Activated CD8-positive, alpha-beta memory T cell treated with anti-CD3 and anti-CD28 coated beads, Interleukin-2, amount 50 U/mL, for 24 hours (primary cell): ENCODE results near the gene CACNA2D2.
"Not testable (repeated sequence)": the region's sequence is repeated elsewhere in the genome, so short reads cannot be mapped to it uniquely, and the experiment has no call there.

Source experiments
- DNase-seq: peaks from one replicate; pipeline ENCODE4 v3.0.0-alpha.2; 2020; ENCODE audit errors: extremely low read depth

Gene CACNA2D2

DNA sequence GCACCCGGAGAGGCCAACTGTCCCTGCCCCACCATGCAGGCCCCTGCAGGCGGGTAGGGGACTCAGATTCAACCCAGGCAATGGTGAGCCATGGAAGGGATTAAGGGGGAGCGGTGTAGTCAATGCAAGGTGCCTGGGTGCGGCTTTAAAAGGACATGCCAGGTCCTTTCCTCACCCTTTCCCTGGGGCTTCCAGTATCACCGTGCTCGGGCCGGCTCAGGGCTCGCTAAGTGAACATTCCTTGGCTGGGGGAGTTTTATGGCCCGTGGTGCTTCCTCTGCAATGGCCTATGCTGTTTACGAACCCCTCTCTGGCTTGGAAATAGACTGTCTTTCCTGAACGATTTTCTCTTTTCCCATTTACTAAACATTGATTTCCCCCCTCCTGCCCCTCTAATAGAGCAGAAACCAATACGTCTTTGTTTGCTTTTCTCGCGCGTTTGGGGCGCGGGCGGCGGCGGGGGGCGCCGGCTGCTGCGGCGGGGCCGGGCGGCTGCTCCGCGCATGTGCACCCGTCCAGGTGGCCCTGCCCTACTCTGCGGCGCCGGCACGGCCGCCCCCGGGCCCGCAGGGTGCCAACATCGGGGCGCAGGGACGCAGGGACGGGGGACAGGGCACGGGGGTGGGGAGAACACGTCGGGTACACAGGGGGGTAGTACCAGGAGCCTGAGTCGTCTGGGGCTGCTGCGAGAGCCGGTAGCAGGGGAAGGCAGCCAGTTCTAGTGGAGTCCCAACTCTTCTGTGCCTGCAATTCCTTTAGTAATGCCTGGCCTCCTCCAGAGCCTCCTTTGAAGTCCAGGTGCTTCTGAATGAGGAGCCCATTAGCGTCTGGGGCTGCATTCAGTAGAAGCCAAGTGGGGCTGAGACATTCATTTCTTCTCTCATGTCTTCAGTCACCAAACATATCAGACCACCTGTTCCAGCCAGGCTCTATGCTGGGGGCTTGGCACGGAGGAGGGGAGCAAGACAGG, 26.9 kb upstream of the CACNA2D2 start:
- no peak for DNase-seq

DNA sequence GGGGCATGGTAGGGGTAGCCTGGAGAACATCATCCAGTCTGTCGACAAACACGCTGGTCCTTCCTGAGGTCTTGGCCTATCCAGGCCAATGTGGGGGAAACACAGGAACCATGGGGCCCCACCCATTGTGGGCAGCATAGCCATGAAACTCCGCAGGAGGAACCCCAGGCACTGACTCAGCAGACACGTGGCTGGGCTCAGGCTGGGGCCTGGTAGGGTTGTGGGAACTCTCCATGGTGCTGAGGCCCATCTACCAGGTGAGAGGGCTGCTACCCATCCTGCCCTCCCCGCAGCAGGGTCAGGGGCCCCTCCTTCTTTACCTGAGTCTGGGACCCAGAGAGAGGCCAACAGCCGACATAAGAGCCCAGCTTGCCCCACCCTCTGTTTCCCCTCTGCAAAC, 22.6 kb upstream of the CACNA2D2 start:
- DNase-seq, result peak; percentile 18

DNA sequence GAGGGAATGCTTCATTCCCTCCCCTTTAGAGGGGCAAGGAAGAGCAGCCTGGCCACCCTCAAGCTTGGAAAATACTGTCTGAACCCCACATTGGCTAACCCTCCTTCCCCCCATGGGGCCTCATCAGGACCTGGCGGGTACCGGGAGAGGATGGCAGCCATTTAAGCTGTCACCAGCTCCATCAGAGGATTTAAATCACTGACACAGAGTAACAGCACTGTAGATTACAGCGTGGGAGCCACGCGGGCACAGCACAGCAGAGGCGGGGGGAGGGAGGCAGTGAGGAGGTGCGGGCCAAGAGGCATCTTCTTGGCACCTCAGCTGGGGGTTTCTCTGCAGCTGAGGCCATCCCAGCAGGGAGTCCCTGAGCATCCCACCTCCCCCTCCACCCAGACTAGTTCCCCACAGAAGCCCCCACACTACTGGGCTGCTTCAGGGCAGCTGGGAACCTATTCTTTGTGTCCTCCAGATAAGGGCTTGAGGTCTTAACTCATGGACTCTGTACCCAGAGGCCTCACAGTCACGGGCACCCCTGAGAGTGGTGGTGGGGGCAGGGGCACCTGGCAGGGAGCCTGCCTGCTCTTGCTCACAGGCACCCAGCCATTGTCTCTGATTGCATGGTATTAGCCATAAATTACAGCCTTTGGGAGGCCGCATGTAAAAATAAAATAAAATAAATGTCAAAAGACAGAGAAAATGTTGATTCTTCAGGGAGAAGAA, 21.9 kb upstream of the CACNA2D2 start:
- no peak for DNase-seq

DNA sequence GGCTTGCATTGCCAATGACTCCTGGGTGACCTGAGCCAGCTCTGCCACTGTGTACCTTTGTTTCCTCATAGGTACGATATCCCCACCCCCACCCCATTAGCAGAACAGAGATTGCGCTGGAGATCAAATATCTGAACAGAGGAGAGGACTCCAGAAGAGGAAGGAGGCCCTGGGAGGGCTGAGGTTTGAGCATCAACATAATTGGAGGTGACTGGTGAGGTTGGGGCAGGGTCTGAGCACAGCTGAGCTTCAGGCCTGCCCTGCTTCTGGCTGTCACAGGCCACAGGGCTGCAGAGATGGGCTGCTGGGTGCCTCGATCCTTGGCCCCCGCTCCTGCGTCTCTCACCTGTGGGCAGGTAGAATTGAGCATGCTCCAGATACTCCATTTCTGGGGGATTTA, 21.3 kb upstream of the CACNA2D2 start:
- DNase-seq, result no peak

DNA sequence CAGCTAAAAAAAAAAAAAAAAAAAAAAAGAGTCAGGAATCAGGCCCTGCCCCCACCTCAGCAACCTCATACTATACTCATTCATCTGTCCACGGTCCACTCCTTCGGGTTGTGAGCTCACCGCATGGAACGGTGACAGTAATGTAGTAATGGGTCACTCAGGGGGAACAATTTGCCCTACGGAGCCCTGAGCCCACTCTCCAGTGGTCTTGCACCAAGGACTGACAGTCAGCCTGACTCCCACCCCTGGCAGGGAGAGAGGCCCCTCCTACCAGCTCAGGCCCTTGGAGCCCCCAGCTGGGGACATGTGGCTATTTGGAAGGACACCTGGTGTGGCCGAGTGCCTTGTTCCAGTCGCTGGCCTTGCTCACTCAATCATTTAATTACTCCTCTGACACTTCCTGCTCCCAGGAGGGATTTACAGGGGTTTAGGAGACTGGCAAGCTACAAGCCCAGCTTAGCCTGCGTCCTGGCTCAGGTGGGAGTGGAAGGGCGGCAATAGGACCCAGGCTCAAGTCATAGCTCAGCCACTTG, 19.9 kb upstream of the CACNA2D2 start:
- no peak for DNase-seq

DNA sequence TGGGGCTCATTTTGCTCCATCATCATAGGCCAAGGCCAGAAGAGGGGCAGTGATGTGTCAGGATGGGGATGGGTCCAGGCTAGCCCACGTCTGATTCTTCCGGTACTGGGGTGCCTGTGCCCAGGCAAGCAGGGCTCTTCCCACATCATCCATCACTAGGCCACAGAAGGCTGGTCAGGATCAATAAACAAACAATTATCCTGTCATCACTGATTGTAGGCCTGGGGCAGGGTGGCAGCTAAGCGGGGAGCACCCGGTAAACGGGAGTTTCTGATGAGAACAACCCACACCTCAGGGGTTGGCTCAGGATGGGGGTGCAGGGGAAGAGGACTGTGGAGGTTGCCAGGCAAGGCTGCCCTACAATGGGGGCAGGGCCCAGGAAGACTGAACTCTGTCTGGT, 18.1 kb upstream of the CACNA2D2 start:
- no peak for DNase-seq

DNA sequence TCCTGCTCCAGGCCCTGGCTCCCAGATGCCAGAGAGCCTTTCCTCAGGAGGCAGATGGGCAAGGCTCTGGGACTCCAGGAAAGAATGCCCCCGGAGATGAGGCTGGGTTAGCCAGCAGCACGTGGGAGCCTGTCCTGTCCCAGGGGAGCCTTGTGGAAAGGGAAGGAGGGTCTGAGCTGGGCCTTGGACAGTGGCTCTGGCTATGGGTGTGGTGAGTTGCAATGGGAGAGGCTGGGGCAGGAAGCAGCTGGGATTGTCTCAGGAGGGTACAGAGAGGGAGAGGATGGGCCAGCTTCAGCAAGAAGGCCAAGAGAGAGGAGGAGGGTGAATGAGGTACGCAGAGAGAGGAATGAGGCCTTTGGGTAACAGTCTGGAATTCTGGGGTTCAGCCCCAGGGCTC, 17.4 kb upstream of the CACNA2D2 start:
- no peak for DNase-seq

- DNase-seq, result peak; percentile 40
These were observed 16.1 kb upstream of the CACNA2D2 start for GRCh38 chr3:50519471-50520089.

DNA sequence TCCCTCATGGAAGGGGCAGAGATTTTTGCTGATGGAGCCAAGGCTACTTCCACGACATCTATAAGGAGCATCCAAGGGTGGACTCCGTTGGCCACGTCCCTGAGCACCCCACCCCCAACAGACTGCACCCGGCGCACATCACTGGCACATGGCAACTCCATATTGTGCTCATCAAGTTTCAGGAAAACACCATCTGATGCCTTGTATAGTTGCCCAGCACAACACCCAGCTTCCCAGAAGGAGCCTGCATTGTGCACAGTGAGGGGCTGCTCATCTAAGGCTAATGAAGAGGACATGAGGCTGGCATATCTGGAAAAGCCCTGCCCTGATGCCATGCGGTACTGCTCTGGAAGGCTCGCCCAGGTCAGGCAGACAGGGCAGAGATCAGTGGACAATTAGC, 15.0 kb upstream of the CACNA2D2 start:
- no peak for DNase-seq

DNA sequence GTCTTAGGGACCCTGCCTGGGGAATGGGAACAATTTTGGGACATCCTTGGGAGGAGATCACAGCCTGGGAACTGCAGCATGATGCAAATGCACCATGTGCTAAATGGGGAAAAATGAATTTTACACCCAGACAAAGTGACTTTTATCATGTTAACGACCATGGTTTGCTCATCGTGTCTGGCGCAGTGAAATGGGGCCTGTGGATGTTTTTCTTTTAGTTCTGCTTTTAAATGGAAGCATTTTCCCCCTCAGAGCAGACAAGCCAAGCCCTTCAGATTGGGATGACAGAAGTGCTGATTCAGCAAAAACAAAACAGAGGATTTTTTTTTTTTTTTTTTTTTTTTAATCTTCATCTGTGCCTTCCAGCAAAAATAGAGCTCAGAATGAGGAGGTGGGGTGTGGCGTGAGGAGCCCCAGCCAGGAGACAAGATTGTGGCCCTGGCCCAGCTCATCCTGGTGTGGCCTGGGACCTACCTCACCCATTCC, 14.3 kb upstream of the CACNA2D2 start:
- DNase-seq, result no peak

- DNase-seq, result no peak
These were observed 13.0 kb upstream of the CACNA2D2 start for GRCh38 chr3:50516440-50516871.

DNA sequence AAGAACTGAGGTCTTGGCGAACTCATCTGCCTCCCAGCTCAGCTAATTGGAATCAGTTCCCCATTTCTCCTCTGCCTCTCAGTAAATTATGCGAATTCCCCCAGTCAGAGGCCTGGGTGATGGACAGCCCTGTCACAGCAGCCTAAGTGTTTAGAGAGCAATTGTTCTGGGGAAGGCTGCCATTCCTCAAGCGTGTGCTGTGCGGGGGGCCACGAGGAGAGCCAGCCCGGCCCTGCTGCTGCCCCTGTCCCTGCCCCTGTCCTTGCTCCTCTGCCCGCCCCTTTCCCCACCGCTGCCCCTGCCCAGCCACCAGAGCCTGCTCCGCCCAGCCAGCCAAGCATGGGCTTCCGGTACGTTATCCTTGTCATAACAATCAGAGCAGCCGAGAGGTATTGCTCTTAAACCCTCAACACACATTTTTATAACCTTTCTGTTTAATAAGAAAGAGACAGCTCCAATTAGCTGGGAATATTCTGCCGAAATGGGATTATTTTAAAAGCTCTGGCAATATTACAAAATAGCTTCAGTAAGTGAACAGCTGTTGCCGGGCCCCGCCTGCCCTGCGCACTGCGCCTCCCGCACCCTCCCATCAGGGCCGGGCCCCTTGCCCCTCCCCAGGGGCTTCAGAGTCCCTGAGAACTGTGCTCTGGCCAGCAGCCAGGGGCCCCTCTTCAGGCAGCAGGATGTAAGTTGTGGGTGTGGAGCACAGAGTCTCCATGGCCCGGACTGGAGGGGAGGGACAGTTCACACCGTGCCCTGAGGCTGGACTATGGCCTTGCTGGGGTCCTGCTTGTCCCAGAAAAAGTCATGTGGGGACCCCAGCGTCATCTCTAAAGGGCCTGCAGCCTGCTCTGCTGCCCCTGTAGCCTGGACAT, 12.4 kb upstream of the CACNA2D2 start:
- DNase-seq, result no peak

- not testable (repeated sequence) for DNase-seq
These were observed 9.5 kb upstream of the CACNA2D2 start for GRCh38 chr3:50512908-50513307.

- DNase-seq, result no peak
These were observed 8.7 kb upstream of the CACNA2D2 start for GRCh38 chr3:50512131-50512530.

GRCh38 chr3:50510325-50510724, 6.9 kb upstream of the CACNA2D2 start:
- DNase-seq, result no peak

DNA sequence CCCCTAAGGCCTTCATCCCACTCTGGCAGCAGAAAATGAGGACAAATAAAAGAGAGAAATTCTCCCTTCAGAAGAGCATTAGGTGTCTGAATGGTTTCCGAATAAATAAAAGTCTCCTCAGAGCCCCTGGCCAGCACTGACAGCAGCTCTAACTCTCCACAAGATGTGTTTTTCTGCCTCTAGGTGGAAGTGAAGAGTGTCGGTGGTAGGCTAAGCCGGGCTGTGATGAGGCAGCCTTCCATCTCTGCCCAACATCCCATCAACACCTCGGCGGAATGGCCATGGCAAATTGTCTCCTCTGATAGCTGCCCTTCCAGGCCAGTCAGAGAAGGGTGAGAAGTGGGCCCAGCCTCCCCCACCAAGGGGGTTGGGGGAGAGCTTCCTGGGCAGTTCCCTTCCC, 6.3 kb upstream of the CACNA2D2 start:
- DNase-seq, result no peak

- DNase-seq, result no peak
These were observed 5.4 kb upstream of the CACNA2D2 start for GRCh38 chr3:50508821-50509220.

DNA sequence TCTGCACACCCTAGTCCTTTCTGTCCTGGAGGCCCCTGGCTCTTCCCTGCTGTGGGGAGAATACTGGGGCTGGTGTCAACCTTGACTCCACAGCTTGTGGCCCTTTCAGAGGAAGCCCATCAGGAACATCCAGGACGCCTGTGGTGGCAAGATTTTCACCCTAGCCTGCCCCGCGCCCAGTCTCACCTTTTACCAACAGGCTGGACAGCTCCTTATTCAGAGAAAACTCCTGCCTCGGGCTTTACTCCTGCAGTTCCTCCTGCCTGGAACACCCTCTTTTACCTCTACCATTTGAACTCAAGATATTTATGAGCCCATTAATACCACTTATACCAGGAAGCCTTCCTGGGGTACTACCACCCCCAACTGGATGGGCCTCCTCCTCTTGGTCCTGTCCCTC, 2.7 kb upstream of the CACNA2D2 start:
- DNase-seq, result no peak

GRCh38 chr3:50504681-50505080, 1.2 kb upstream of the CACNA2D2 start:
- no peak for DNase-seq

DNA sequence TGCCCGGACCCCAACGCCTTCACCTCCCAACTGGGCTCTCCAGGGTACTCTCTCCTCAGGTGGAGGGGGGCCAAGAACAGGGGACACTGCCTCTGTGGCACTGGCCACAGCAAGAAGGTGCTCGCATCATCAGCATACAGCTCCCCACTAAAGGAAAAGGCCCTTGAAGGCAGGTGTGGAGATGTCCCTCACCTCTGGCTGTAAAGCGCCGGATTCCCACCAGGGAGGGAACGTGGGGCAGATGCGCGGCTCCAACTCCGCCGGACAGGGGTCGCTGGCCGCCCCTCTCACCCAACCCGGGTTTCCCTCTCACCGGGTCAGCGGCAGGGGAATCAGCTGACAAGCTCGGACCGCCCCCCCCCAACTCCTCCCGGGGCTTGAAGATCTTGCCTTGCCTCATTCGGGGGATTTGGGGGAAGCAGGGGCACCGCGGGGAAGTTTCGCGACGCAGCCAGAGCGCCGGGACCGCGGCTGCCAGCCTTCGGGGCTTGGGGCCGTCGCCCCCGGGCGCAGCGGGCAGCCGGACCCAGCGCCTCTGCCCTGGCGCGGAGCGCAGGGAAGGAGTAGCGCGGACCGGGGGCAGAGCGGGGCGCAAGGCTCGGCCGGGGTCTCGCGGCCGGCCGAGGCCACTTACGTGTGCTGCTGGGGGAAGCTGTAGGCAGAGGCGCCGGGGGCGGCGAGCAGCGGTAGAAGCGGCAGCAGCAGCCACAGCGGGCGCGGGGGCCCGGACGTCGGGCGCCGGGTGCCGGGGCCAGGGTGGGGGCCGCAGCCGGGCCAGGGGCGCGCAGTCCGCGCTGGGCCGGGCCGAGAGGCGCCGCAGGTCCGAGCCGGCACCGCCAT, 630 bp downstream of the CACNA2D2 start:
- no peak for DNase-seq
